Endometrium (tissue), 2 donors: ENCODE measurements around the gene ABCD2.
"Not testable (repeated sequence)": the region's sequence is repeated elsewhere in the genome, so short reads cannot be mapped to it uniquely, and the experiment has no call there.

Experiments
- FAIRE-seq: peaks from 2 replicates; lab custom pipeline; 2012; peaks lifted over from hg19 to GRCh38; lab: Jason Lieb, UNC
- donor health status: control.
- donor health status: control.

ABCD2 gene

GRCh38 chr12:39611818-39612217 is 7.8 kb downstream of the ABCD2 start:
- FAIRE-seq, result no peak

GRCh38 chr12:39610436-39611025 is 9.1 kb downstream of the ABCD2 start:
- no peak for FAIRE-seq

- no peak for FAIRE-seq
These were observed 12.7 kb downstream of the ABCD2 start for GRCh38 chr12:39606712-39607423.

GRCh38 chr12:39605996-39606395 is 13.6 kb downstream of the ABCD2 start:
- FAIRE-seq, result no peak

- FAIRE-seq, result no peak
These were observed 14.1 kb downstream of the ABCD2 start for GRCh38 chr12:39605501-39605900.

GRCh38 chr12:39603065-39603464 is 16.5 kb downstream of the ABCD2 start:
- no peak for FAIRE-seq

GRCh38 chr12:39601951-39602350 is 17.7 kb downstream of the ABCD2 start:
- FAIRE-seq, result not testable (repeated sequence)

GRCh38 chr12:39595928-39596327 is 23.7 kb downstream of the ABCD2 start:
- no peak for FAIRE-seq

GRCh38 chr12:39592295-39592694 is 27.3 kb downstream of the ABCD2 start:
- no peak for FAIRE-seq

GRCh38 chr12:39588348-39588747 is 31.3 kb downstream of the ABCD2 start:
- no peak for FAIRE-seq

GRCh38 chr12:39587225-39587624 is 32.4 kb downstream of the ABCD2 start:
- FAIRE-seq, result no peak

- no peak for FAIRE-seq
These were observed 32.8 kb downstream of the ABCD2 start for GRCh38 chr12:39586816-39587215.

- FAIRE-seq, result no peak
These were observed 38.0 kb downstream of the ABCD2 start for GRCh38 chr12:39581592-39581991.

GRCh38 chr12:39575498-39575875 is 44.1 kb downstream of the ABCD2 start:
- no peak for FAIRE-seq

- FAIRE-seq, result no peak
These were observed 44.7 kb downstream of the ABCD2 start for GRCh38 chr12:39574785-39575497.

- no peak for FAIRE-seq
These were observed 45.2 kb downstream of the ABCD2 start for GRCh38 chr12:39574378-39574777.

- FAIRE-seq, result no peak
These were observed 45.6 kb downstream of the ABCD2 start for GRCh38 chr12:39573971-39574370.

- FAIRE-seq, result no peak
These were observed 47.1 kb downstream of the ABCD2 start for GRCh38 chr12:39572551-39572950.

GRCh38 chr12:39571351-39571750 is 48.3 kb downstream of the ABCD2 start:
- FAIRE-seq, result no peak

GRCh38 chr12:39553476-39553875 is 66.1 kb downstream of the ABCD2 start:
- no peak for FAIRE-seq

GRCh38 chr12:39544211-39544610 is 75.4 kb downstream of the ABCD2 start:
- not testable (repeated sequence) for FAIRE-seq

- FAIRE-seq, result no peak
These were observed 78.1 kb downstream of the ABCD2 start for GRCh38 chr12:39541471-39541870.

GRCh38 chr12:39538679-39539104 is 80.9 kb downstream of the ABCD2 start:
- FAIRE-seq, result no peak
